ENCODE results near the gene ZNF469. TPM values are rescaled to one million over a fixed set of nuclear protein-coding genes. Genes with fewer than 3 reads are reported as not detected.

ZNF469 gene
- total RNA-seq, 1 donor from 2014 or later, result 0.59 TPM

- intact Hi-C loops (cut with micrococcal nuclease), result no loop called here
- Mint-ChIP-seq H3K27ac (no peak overlapping the region), H3K4me1 (ENCODE audit: low read depth) (no peaks in the 10 kb centered on the region), H3K9me3 (no peaks in the 10 kb centered on the region), H3K4me3 (ENCODE audit: low read depth) (no peak overlapping the region), H3K27me3 (ENCODE audit: low read depth) (peaks cover under 1% of the 10 kb centered on the region), H3K36me3 (ENCODE audit: low read depth) (no peaks in the 10 kb centered on the region)
- DNase-seq (ENCODE audit: low spot score), result no peak
Measured at GRCh38 chr16:88418869-88419268, 36.1 kb downstream of the ZNF469 start.

DNA sequence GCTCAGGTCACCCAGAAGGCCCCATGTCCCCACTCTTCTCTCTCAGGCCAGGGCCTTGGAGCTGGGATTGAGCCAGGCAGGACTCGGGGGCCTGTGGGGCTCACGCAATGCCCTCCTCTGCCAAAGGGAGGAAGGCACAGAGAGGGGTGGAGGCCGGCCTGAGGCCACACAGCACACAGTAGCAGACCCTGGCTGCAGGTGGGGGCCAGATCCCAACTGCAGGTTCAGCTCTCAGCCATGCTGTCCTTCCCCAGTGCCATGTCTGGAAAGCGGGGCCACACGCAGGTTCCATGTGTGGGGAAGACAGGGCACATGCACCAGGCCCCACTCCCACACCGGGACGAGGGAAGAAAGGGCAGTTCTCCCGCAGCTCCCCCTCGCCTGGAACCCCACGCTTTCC, 37.0 kb downstream of the ZNF469 start:
- H3K4me1 Mint-ChIP-seq (ENCODE audit: low read depth), result no peaks in the 10 kb centered on the region
- peaks cover 6% of the 10 kb centered on the region for H3K27me3 Mint-ChIP-seq (ENCODE audit: low read depth)
- no peak for DNase-seq (ENCODE audit: low spot score)
- intact Hi-C loops (cut with micrococcal nuclease), result no loop called here
- H3K36me3 Mint-ChIP-seq (ENCODE audit: low read depth), result no peaks in the 10 kb centered on the region
- H3K27ac Mint-ChIP-seq, result no peak overlapping the region
- no peaks in the 10 kb centered on the region for H3K9me3 Mint-ChIP-seq
- H3K4me3 Mint-ChIP-seq (ENCODE audit: low read depth), result no peak overlapping the region

DNA sequence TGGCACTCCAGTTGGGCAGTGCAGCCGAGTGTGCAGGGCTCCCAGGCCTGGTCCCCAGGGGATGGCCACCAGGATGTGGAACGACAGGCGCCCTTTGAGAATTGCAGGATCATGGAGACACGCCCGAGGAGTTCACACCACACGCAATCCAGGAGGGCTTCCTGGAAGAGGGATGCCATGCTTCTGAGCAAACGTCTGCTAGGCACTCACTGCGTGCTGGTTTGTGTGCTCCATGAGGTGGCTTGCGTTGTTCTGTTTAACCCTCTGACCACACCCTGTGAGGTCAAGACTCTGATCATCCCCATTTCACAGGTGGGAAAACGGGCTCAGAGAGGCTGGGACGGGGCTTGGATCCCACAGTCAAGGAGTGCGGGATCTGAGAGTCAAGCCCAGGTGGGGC, 37.7 kb downstream of the ZNF469 start:
- no peak overlapping the region for H3K4me3 Mint-ChIP-seq (ENCODE audit: low read depth)
- peaks cover 12% of the 10 kb centered on the region for H3K27me3 Mint-ChIP-seq (ENCODE audit: low read depth)
- H3K9me3 Mint-ChIP-seq, result no peaks in the 10 kb centered on the region
- no peak for DNase-seq (ENCODE audit: low spot score)
- H3K4me1 Mint-ChIP-seq (ENCODE audit: low read depth), result no peaks in the 10 kb centered on the region
- H3K36me3 Mint-ChIP-seq (ENCODE audit: low read depth), result no peaks in the 10 kb centered on the region
- H3K27ac Mint-ChIP-seq, result no peak overlapping the region
- intact Hi-C loops (cut with micrococcal nuclease), result no loop called here

DNA sequence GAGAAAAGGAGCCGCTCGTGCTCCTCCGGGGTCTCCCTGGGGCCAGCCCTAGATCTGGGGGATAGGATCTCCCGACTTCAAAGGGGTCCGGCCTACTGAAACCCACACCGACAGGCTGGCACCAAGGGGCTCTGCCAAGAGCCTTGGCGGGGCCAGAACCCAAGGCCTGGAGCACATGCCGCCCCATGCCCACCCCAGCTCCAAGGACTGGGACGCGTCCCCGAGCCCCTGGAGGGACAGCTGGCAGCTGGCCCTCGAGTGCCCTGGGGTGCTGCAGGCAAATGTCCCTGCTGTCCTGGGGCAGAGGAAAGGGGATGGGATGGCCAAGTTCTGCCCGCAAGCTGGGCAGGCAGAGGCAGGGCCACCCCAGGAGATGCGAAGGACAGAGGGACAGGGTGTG, 38.5 kb downstream of the ZNF469 start:
- no peaks in the 10 kb centered on the region for H3K36me3 Mint-ChIP-seq (ENCODE audit: low read depth)
- intact Hi-C loops (cut with micrococcal nuclease), result no loop called here
- no peak overlapping the region for H3K4me3 Mint-ChIP-seq (ENCODE audit: low read depth)

DNA sequence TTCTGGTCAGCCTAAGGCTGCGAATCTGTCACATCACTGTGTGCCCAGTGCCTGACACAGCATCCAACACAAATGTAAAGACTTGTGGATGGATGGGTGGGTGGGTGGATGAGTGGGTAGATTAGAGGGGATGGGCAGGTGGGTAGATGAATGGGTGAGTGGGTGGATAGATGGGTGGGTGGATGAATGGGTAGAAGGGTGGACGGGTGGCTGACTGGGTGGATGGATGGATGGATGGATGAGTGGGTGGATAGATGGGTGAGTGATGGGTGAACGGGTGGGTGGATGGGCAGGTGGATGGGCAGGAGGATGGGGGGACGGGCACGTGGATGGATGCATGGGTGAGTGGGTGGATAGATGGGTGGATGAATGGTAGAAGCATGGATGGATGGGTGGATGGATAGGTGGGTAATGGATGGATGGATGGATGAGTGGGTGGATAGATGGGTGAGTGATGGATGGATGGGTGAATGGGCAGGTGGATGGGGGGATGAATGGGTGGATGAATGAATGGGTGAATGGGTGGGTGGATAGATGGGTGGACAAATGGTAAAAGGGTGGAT, 39.2 kb downstream of the ZNF469 start:
- Mint-ChIP-seq H3K4me1 (ENCODE audit: low read depth) (no peaks in the 10 kb centered on the region), H3K9me3 (no peaks in the 10 kb centered on the region), H3K36me3 (ENCODE audit: low read depth) (no peaks in the 10 kb centered on the region), H3K4me3 (ENCODE audit: low read depth) (no peak overlapping the region), H3K27me3 (ENCODE audit: low read depth) (peaks cover 12% of the 10 kb centered on the region), H3K27ac (no peak overlapping the region)
- DNase-seq (ENCODE audit: low spot score), result no peak
- intact Hi-C loops (cut with micrococcal nuclease), result no loop called here

More for the DNA sequence above, 38.5 kb downstream of the ZNF469 start:
- H3K9me3 Mint-ChIP-seq, result no peaks in the 10 kb centered on the region
- peaks cover 12% of the 10 kb centered on the region for H3K27me3 Mint-ChIP-seq (ENCODE audit: low read depth)
- no peak for DNase-seq (ENCODE audit: low spot score)
- no peaks in the 10 kb centered on the region for H3K4me1 Mint-ChIP-seq (ENCODE audit: low read depth)
- H3K27ac Mint-ChIP-seq, result no peak overlapping the region

- intact Hi-C loops (cut with micrococcal nuclease), result no loop called here
- Mint-ChIP-seq H3K4me1 (ENCODE audit: low read depth) (no peaks in the 10 kb centered on the region), H3K27ac (no peak overlapping the region), H3K36me3 (ENCODE audit: low read depth) (no peaks in the 10 kb centered on the region), H3K4me3 (ENCODE audit: low read depth) (no peak overlapping the region), H3K27me3 (ENCODE audit: low read depth) (peaks cover 12% of the 10 kb centered on the region), H3K9me3 (no peaks in the 10 kb centered on the region)
- DNase-seq (ENCODE audit: low spot score), result no peak
Measured at GRCh38 chr16:88422733-88423447, 40.1 kb downstream of the ZNF469 start.

- Mint-ChIP-seq H3K27me3 (ENCODE audit: low read depth) (peaks cover 12% of the 10 kb centered on the region), H3K9me3 (no peaks in the 10 kb centered on the region), H3K27ac (no peak overlapping the region), H3K4me1 (ENCODE audit: low read depth) (no peaks in the 10 kb centered on the region), H3K36me3 (ENCODE audit: low read depth) (no peaks in the 10 kb centered on the region), H3K4me3 (ENCODE audit: low read depth) (no peak overlapping the region)
- intact Hi-C loops (cut with micrococcal nuclease), result no loop called here
- no peak for DNase-seq (ENCODE audit: low spot score)
Measured at GRCh38 chr16:88423448-88423850, 40.7 kb downstream of the ZNF469 start.

- Mint-ChIP-seq H3K36me3 (ENCODE audit: low read depth) (no peaks in the 10 kb centered on the region), H3K4me3 (ENCODE audit: low read depth) (no peak overlapping the region), H3K4me1 (ENCODE audit: low read depth) (no peaks in the 10 kb centered on the region), H3K27ac (no peak overlapping the region), H3K9me3 (no peaks in the 10 kb centered on the region), H3K27me3 (ENCODE audit: low read depth) (peaks cover 13% of the 10 kb centered on the region)
- DNase-seq (ENCODE audit: low spot score), result no peak
- intact Hi-C loops (cut with micrococcal nuclease), result no loop called here
Measured at GRCh38 chr16:88424587-88425235, 42.0 kb downstream of the ZNF469 start.

GRCh38 chr16:88426018-88426417, 43.3 kb downstream of the ZNF469 start:
- intact Hi-C loops (cut with micrococcal nuclease), result no loop called here

DNA sequence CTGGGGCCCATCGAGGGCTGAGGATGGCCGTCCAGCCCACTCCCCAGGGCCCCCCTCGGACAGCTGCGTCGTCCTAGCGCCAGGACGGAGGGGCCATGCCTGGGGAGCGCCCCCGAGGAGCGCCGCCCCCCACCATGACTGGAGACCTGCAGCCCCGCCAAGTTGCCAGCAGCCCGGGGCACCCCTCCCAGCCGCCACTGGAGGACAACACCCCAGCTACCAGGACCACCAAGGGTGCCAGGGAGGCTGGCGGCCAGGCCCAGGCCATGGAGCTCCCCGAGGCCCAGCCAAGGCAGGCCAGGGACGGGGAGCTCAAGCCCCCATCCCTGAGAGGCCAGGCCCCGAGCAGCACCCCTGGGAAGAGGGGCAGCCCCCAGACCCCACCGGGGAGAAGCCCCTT, 44.6 kb downstream of the ZNF469 start:
- H3K4me3 Mint-ChIP-seq (ENCODE audit: low read depth), result no peak overlapping the region
- no peak overlapping the region for H3K27ac Mint-ChIP-seq
- H3K9me3 Mint-ChIP-seq, result no peaks in the 10 kb centered on the region
- peaks cover 22% of the 10 kb centered on the region for H3K27me3 Mint-ChIP-seq (ENCODE audit: low read depth)
- intact Hi-C loops (cut with micrococcal nuclease), result no loop called here
- no peak for DNase-seq (ENCODE audit: low spot score)
- no peaks in the 10 kb centered on the region for H3K4me1 Mint-ChIP-seq (ENCODE audit: low read depth)
- no peaks in the 10 kb centered on the region for H3K36me3 Mint-ChIP-seq (ENCODE audit: low read depth)

More at GRCh38 chr16:88426018-88426417, 43.3 kb downstream of the ZNF469 start:
- H3K27ac Mint-ChIP-seq, result no peak overlapping the region
- peaks cover 15% of the 10 kb centered on the region for H3K27me3 Mint-ChIP-seq (ENCODE audit: low read depth)
- no peaks in the 10 kb centered on the region for H3K9me3 Mint-ChIP-seq
- DNase-seq (ENCODE audit: low spot score), result no peak
- no peak overlapping the region for H3K4me3 Mint-ChIP-seq (ENCODE audit: low read depth)
- H3K4me1 Mint-ChIP-seq (ENCODE audit: low read depth), result no peaks in the 10 kb centered on the region
- no peaks in the 10 kb centered on the region for H3K36me3 Mint-ChIP-seq (ENCODE audit: low read depth)

GRCh38 chr16:88428156-88428555, 45.4 kb downstream of the ZNF469 start:
- no peak for DNase-seq (ENCODE audit: low spot score)
- Mint-ChIP-seq H3K36me3 (ENCODE audit: low read depth) (no peaks in the 10 kb centered on the region), H3K27me3 (ENCODE audit: low read depth) (peaks cover 22% of the 10 kb centered on the region), H3K4me3 (ENCODE audit: low read depth) (no peak overlapping the region), H3K27ac (no peak overlapping the region), H3K4me1 (ENCODE audit: low read depth) (no peaks in the 10 kb centered on the region), H3K9me3 (no peaks in the 10 kb centered on the region)
- intact Hi-C loops (cut with micrococcal nuclease), result no loop called here

DNA sequence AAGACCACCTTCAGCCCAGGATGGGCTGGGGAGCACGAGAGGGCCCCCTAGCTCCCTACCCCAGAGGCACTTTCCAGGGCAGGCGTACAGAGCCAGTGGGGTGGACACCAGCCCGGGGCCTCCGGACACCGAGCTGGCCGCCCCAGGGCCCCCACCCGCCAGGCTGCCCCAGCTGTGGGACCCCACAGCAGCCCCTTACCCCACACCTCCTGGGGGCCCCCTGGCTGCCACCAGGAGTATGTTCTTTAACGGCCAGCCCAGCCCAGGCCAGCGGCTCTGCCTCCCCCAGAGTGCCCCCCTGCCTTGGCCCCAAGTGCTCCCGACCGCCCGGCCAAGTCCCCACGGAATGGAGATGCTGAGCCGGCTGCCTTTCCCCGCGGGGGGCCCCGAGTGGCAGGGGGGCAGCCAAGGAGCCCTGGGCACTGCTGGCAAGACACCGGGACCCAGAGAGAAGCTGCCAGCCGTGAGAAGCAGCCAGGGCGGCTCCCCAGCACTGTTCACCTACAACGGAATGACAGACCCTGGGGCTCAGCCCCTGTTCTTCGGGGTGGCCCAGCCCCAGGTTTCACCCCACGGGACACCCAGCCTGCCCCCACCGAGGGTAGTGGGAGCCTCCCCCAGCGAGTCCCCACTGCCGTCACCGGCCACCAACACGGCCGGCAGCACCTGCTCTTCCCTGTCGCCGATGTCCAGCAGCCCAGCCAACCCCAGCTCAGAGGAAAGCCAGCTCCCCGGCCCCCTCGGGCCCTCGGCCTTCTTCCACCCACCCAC, 46.0 kb downstream of the ZNF469 start:
- Mint-ChIP-seq H3K9me3 (no peaks in the 10 kb centered on the region), H3K4me3 (ENCODE audit: low read depth) (no peak overlapping the region), H3K36me3 (ENCODE audit: low read depth) (no peaks in the 10 kb centered on the region), H3K27ac (no peak overlapping the region), H3K4me1 (ENCODE audit: low read depth) (no peaks in the 10 kb centered on the region), H3K27me3 (ENCODE audit: low read depth) (peaks cover 22% of the 10 kb centered on the region)
- no peak for DNase-seq (ENCODE audit: low spot score)
- intact Hi-C loops (cut with micrococcal nuclease), result no loop called here

All from activated T-helper 2 cell treated with anti-CD3 and anti-CD28 coated beads, Interferon-gamma antibody, Interleukin-2, Interleukin-4, amounts not matched to agents 10 μg/mL and 5 μg/mL and 100 μg/mL, durations not matched to agents 14 hours and 24 hours and 36 hours (primary cell).